Choroid plexus epithelial cell (primary cell): ENCODE measurements around the gene PAX6.

Experiments
- DNase-seq: peaks from one replicate; pipeline ENCODE4 v3.0.0-alpha.2; 2010; ENCODE audit warnings: low read depth
- H3K4me3 ChIP-seq: 2 replicates; pipeline ENCODE4 v1.5.1; 2011; ENCODE audit warnings: low read depth, mild to moderate bottlenecking, control low read depth, low read length, moderate library complexity
- TF ChIP-seq, protein P1 (sequence below): conservative IDR thresholded peaks from 2 replicates; pipeline ENCODE4 v1.5.1; 2011; ENCODE audit warnings: low read depth, mild to moderate bottlenecking, control low read depth, inconsistent platforms, low read length, moderate library complexity

PAX6 gene

DNA sequence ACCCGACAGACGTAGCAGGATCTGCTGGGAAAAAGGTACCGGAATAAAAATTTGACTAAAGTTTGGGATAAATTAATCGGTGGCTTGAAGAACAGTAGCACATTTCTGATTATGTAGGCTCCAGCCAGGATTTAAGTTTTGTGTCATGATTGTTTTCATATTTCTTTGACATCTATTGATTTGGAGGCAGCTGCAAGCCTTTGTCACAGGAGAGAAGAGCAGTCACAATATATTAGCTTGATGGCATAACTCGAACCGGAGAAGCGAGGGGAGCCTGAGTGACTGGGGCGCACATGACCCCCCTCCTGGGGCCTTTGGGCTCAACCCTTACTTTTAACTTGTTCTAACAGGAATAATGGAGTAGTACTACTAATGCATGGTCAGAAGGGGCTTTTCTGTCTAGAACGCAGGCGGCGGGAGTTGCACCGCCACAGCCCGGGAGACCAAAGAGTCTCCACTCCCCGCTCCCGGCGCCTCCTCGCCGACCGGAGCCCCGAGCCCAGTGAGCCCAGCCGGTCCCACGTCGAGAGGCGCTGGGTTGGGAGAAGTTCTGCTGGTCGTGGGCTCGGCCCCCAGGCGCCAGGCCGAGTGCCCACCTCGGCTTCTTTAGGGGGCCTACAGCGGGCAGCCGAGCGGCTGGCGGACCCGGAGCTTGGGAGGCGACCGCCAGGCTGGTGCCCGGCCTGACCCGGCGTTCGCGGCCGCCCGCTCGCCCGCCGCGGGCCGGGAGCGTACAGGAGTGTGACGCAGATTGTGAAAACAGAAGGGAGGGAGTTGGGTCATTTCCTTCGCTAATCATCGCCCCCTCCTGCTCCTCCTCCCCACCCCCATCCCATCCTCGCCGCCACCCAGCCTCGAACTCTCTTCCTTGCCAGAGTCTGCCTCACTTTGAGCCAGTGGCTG, 15.7 kb upstream of the PAX6 start:
- H3K4me3 ChIP-seq: no peak overlapping the region
- DNase-seq: no peak
- TF ChIP-seq, protein P1, sequence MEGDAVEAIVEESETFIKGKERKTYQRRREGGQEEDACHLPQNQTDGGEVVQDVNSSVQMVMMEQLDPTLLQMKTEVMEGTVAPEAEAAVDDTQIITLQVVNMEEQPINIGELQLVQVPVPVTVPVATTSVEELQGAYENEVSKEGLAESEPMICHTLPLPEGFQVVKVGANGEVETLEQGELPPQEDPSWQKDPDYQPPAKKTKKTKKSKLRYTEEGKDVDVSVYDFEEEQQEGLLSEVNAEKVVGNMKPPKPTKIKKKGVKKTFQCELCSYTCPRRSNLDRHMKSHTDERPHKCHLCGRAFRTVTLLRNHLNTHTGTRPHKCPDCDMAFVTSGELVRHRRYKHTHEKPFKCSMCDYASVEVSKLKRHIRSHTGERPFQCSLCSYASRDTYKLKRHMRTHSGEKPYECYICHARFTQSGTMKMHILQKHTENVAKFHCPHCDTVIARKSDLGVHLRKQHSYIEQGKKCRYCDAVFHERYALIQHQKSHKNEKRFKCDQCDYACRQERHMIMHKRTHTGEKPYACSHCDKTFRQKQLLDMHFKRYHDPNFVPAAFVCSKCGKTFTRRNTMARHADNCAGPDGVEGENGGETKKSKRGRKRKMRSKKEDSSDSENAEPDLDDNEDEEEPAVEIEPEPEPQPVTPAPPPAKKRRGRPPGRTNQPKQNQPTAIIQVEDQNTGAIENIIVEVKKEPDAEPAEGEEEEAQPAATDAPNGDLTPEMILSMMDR: no peak

DNA sequence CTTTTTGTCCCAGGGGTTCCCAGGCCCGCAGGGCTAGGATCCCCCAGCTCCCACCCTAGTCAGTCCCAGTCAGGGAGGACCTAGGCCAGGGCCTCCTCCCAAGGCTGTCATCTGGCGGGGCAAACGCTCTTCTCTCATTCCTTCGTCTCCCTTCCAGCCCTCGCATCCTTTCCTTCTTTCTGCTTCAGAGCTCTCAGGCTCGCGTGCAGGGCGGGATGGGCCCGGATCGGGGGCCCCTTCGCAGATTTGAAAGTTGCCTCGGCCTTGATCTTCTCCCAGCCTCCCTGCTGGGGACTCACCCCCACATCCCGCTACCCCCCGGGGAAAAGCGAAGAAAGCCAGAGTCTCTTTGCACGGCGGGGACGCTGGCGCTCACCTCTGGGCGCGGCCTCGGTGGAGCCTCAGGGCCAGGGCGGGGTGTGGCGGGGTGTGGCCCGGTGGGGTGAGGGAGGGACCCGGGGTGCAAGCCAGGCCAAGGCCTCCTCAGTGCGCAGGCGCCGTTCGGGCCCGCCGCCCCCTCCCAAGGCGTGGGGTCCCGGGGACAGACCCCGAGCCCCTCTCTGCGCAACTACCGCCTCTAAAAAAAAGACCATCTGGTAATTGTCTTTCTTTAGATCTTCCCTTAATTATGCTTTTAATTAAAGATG, 14.8 kb upstream of the PAX6 start:
- no peak overlapping the region for H3K4me3 ChIP-seq
- TF ChIP-seq, protein P1: no peak
- no peak for DNase-seq

DNA sequence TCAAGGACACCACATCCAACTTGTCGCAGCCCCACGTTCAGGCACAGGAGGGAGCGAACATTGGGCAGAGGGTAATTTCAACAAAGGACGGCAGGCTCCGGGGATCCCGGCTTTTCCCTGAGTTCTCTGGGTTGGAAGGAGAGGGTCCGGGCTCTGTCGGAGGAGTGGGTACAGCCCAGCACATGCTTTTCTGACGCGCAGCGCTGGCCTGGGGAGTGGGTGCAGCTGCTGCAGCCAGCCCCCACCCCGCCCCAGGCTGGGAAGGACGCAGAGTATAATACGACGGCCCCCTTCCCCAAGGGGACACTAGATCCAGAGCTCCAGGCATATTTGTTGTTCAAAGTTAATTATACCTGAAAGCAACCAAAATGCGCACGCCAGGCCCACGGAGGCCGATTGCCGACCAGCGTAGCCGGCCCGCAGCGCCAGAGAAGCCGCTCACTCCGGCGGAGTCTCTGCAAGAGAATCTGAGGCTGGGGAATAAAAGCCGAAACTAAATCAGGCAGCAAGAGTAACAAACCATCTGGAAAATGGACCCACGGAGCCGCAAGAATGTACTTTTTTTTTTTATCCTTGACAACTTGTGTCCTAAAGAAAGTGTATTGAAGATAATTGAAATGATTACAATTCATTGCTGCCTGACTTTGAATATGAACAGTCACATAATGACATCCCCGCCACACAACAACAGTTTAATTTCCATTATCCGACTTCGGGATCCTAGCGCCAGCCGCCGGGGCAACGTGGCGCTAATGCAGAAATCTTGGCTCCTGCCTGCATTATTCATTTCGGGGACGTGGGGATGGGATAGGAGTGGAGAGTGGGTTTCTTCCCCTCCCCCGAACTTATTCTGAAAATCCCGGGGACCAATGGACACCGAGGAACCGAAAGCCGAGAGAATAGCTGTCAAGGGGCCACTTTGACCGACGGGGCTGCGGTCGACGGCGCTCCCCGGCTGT, 14.0 kb upstream of the PAX6 start:
- no peak for DNase-seq
- H3K4me3 ChIP-seq: no peak overlapping the region
- TF ChIP-seq, protein P1: no peak

DNA sequence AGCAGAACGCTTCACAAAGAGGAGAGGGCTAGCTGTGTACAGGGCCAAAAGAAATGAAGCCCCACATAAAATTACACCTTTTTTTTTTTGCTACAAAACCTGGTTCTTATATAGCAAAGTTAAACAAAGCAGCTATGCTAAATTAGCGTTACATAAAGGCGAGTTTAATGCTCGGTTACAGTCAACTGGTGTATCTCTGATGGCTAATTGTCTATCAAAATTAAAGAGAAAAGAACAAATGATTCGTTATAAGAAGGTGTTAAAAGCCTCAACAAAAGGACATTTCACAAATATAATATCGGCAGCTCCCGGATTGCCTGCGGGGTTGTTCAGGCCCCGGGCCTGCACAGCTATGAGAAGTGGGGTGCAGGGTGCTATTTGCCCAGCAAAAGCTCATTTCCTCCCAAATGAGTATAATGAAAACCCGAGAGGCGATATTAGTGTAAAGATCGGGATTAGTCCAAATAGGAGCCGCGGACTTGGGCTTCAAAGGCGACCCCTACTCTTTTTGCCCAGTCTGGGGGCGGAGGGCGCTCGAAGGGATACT, 13.3 kb upstream of the PAX6 start:
- DNase-seq: no peak
- TF ChIP-seq, protein P1: no peak
- no peak overlapping the region for H3K4me3 ChIP-seq

- no peak overlapping the region for H3K4me3 ChIP-seq
- TF ChIP-seq, protein P1: no peak
- no peak for DNase-seq
These were observed 12.7 kb upstream of the PAX6 start for GRCh38 chr11:31823644-31824331.
